H9 (cell line): ENCODE measurements around the gene TMEM253. TPM values are rescaled to one million over a fixed set of nuclear protein-coding genes. Genes with fewer than 3 reads are reported as not detected.

ENCODE experiments used
- DNase-seq: peaks from one replicate; pipeline ENCODE4 v3.0.0-alpha.2; 2017
- H2AFZ ChIP-seq: one replicate; pipeline ENCODE4 v1.6.1; 2013; ENCODE audit warnings: mild to moderate bottlenecking, low read length, control low read depth, moderate library complexity
- H2AK5ac ChIP-seq: 2 replicates; pipeline ENCODE4 v1.6.1; 2013; ENCODE audit warnings: low read length, control low read depth, mixed read lengths; ENCODE audit not compliant: insufficient read length
- H2BK120ac ChIP-seq: one replicate; pipeline ENCODE4 v1.6.1; 2013; ENCODE audit warnings: low read depth, mild to moderate bottlenecking, low read length, control low read depth, inconsistent platforms; ENCODE audit not compliant: poor library complexity, severe bottlenecking
- H2BK12ac ChIP-seq: 2 replicates; pipeline ENCODE4 v1.6.1; 2013; ENCODE audit warnings: low read length, control low read depth, mixed read lengths, low read depth; ENCODE audit not compliant: insufficient read length
- H2BK15ac ChIP-seq: 2 replicates; pipeline ENCODE4 v1.6.1; 2013; ENCODE audit warnings: low read depth, low read length, control low read depth
- H2BK20ac ChIP-seq: one replicate; pipeline ENCODE4 v1.6.1; 2013; ENCODE audit warnings: low read depth, mild to moderate bottlenecking, low read length, control low read depth, inconsistent platforms; ENCODE audit not compliant: poor library complexity, severe bottlenecking
- H2BK5ac ChIP-seq: 2 replicates; pipeline ENCODE4 v1.6.1; 2013; ENCODE audit warnings: low read length, control low read depth, mixed read lengths; ENCODE audit not compliant: insufficient read length
- H3K14ac ChIP-seq: 2 replicates; pipeline ENCODE4 v1.6.1; 2013; ENCODE audit warnings: low read length, control low read depth; ENCODE audit not compliant: insufficient read depth
- H3K18ac ChIP-seq: 2 replicates; pipeline ENCODE4 v1.6.1; 2013; ENCODE audit warnings: low read depth, mild to moderate bottlenecking, mixed read lengths, low read length, control low read depth; ENCODE audit not compliant: insufficient read length
- H3K23ac ChIP-seq: 2 replicates; pipeline ENCODE4 v1.6.1; 2013; ENCODE audit warnings: low read length, control low read depth, mixed read lengths, low read depth; ENCODE audit not compliant: insufficient read length
- H3K23me2 ChIP-seq: 2 replicates; pipeline ENCODE4 v1.6.1; 2013; ENCODE audit warnings: low read depth, mild to moderate bottlenecking, mixed read lengths, low read length, control low read depth; ENCODE audit not compliant: insufficient read length, poor library complexity, severe bottlenecking
- H3K27ac ChIP-seq: 2 replicates; pipeline ENCODE4 v1.5.1; 2013; ENCODE audit warnings: low read length, control low read depth, mixed read lengths, low read depth; ENCODE audit not compliant: insufficient read length
- H3K27me3 ChIP-seq: 2 replicates; pipeline ENCODE4 v1.6.1; 2013; ENCODE audit warnings: low read length, control low read depth, inconsistent platforms; ENCODE audit not compliant: insufficient read depth
- H3K4ac ChIP-seq: 2 replicates; pipeline ENCODE4 v1.6.1; 2013; ENCODE audit warnings: low read depth, mild to moderate bottlenecking, control low read depth, inconsistent platforms, low read length, moderate library complexity
- H3K4me1 ChIP-seq: 2 replicates; pipeline ENCODE4 v1.6.1; 2013; ENCODE audit warnings: low read length, control low read depth, inconsistent platforms; ENCODE audit not compliant: insufficient read depth
- H3K4me2 ChIP-seq: 2 replicates; pipeline ENCODE4 v1.6.1; 2013; ENCODE audit warnings: low read length, control low read depth, mixed read lengths; ENCODE audit not compliant: insufficient read length, insufficient read depth
- H3K56ac ChIP-seq: 2 replicates; pipeline ENCODE4 v1.6.1; 2013; ENCODE audit warnings: low read depth, mild to moderate bottlenecking, mixed read lengths, low read length, control low read depth; ENCODE audit not compliant: insufficient read length
- H3K79me1 ChIP-seq: 2 replicates; pipeline ENCODE4 v1.6.1; 2013; ENCODE audit warnings: low read depth, mild to moderate bottlenecking, moderate library complexity, low read length, control low read depth, inconsistent platforms; ENCODE audit not compliant: insufficient read depth, poor library complexity, severe bottlenecking
- H3K79me2 ChIP-seq: 2 replicates; pipeline ENCODE4 v1.6.1; 2013; ENCODE audit warnings: low read length, control low read depth, inconsistent platforms; ENCODE audit not compliant: insufficient read depth
- H3K9ac ChIP-seq: 2 replicates; pipeline ENCODE4 v1.6.1; 2013; ENCODE audit warnings: low read length, control low read depth, mixed read lengths; ENCODE audit not compliant: insufficient read length; ENCODE audit errors: extremely low read depth
- H3K9me3 ChIP-seq: one replicate; pipeline ENCODE4 v1.6.1; 2013; ENCODE audit warnings: low read depth, low read length, inconsistent platforms; ENCODE audit not compliant: control insufficient read depth
- H3T11ph ChIP-seq: one replicate; pipeline ENCODE4 v1.6.1; 2013; ENCODE audit warnings: mild to moderate bottlenecking, low read length, control low read depth, inconsistent platforms
- H4K20me1 ChIP-seq: one replicate; pipeline ENCODE4 v1.6.1; 2013; ENCODE audit not compliant: control insufficient read depth, insufficient read length, insufficient read depth
- H4K5ac ChIP-seq: 2 replicates; pipeline ENCODE4 v1.6.1; 2013; ENCODE audit warnings: low read depth, mild to moderate bottlenecking, mixed read lengths, low read length, control low read depth; ENCODE audit not compliant: insufficient read length
- H4K8ac ChIP-seq: replicated peaks from 2 replicates; pipeline ENCODE4 v1.6.1; 2013; ENCODE audit warnings: low read length, control low read depth, mixed read lengths, low read depth; ENCODE audit not compliant: insufficient read length
- H4K91ac ChIP-seq: 2 replicates; pipeline ENCODE4 v1.6.1; 2013; ENCODE audit warnings: low read depth, mild to moderate bottlenecking, moderate library complexity, mixed read lengths, low read length, control low read depth; ENCODE audit not compliant: insufficient read length
- H3K27ac Mint-ChIP-seq, 3 experiments: 2 replicates in 2 of 3; 3 replicates in 1 of 3; pipeline ENCODE4 v1.8.0; 2020 to 2021; ENCODE audit warnings: mixed read lengths in 3 of 3, mild to moderate bottlenecking in 1 of 3, moderate library complexity in 1 of 3
- H3K27me3 Mint-ChIP-seq: 2 replicates; pipeline ENCODE4 v1.8.0; 2021; ENCODE audit warnings: low read depth, mild to moderate bottlenecking, moderate library complexity, mixed read lengths
- H3K36me3 Mint-ChIP-seq, 3 experiments: 2 replicates in 2 of 3; 3 replicates in 1 of 3; pipeline ENCODE4 v1.8.0; 2020 to 2021; ENCODE audit warnings: low read depth in 3 of 3, mixed read lengths in 3 of 3; ENCODE audit not compliant: insufficient read depth in 1 of 3
- H3K4me1 Mint-ChIP-seq, 2 experiments: 2 replicates each; pipeline ENCODE4 v1.8.0; 2020; ENCODE audit warnings: mixed read lengths in 2 of 2
- H3K4me3 Mint-ChIP-seq, 2 experiments: 2 replicates in 1 of 2; 3 replicates in 1 of 2; pipeline ENCODE4 v1.8.0; 2020 to 2021; ENCODE audit warnings: mild to moderate bottlenecking in 2 of 2, mixed read lengths in 2 of 2, moderate library complexity in 1 of 2
- H3K9me3 Mint-ChIP-seq, 2 experiments: 2 replicates in 1 of 2; 3 replicates in 1 of 2; pipeline ENCODE4 v1.8.0; 2020; ENCODE audit warnings: mild to moderate bottlenecking in 2 of 2, mixed read lengths in 2 of 2, moderate library complexity in 1 of 2
- CTCF ChIP-seq: fragments of 200-600 bp; sonication (generic); conservative IDR thresholded peaks from 3 replicates; pipeline ENCODE4 v1.8.0; 2021; ENCODE audit warnings: antibody characterized with exemption, mild to moderate bottlenecking
- WGBS: extraction: QIAGEN DNeasy Blood & Tissue Kit; methylation state at CpG from one replicate; pipeline ENCODE4 v1.1.7; 2013; ENCODE audit warnings: missing lambda C conversion rate, low lambda C conversion rate, mixed read lengths; ENCODE audit not compliant: insufficient read length; ENCODE audit errors: extremely low coverage; 5-methylcytosine and 5-hydroxymethylcytosine counted together
- total RNA-seq: library from RNA; stranded (reverse); gene quantifications from 2 replicates; pipeline ENCODE4 v1.2.1, GENCODE V29; 2021

Gene TMEM253
- total RNA-seq, 1 experiment from 2014 or later, result 2.2 TPM

GRCh38 chr14:21084396-21084795 is 16.5 kb upstream of the TMEM253 start:
- Histone ChIP-seq H3K27ac (no peak overlapping the region), H3K14ac (no peak overlapping the region), H3K23me2 (no peaks in the 10 kb centered on the region), H3K79me1 (no peaks in the 10 kb centered on the region), H2AFZ (no peak overlapping the region), H2BK12ac (no peak overlapping the region), H3K23ac (no peak overlapping the region), H4K8ac (no peak overlapping the region), H3K56ac (no peak overlapping the region), H2BK5ac (no peak overlapping the region), H3K18ac (no peak overlapping the region), H2AK5ac (no peak overlapping the region), H3K27me3 (no peaks in the 10 kb centered on the region), H3K4ac (no peak overlapping the region), H4K91ac (no peak overlapping the region), H2BK15ac (no peak overlapping the region), H4K20me1 (no peaks in the 10 kb centered on the region), H3K9ac (no peak overlapping the region), H2BK120ac (no peak overlapping the region), H3T11ph (no peak overlapping the region), H4K5ac (no peak overlapping the region), H2BK20ac (no peak overlapping the region), H3K4me2 (no peak overlapping the region), H3K79me2 (no peaks in the 10 kb centered on the region), H3K9me3 (no peaks in the 10 kb centered on the region), H3K4me1 (no peaks in the 10 kb centered on the region; the same call in 1 of the 2 replicates)
- H3K4me1 Mint-ChIP-seq, result peaks cover 14% of the 10 kb centered on the region in 2 experiments
- no peak for TF ChIP-seq CTCF
- no peaks in the 10 kb centered on the region; a peak in 1 of 5 replicates for H3K9me3 Mint-ChIP-seq
- no peak overlapping the region; a peak in 1 of 5 replicates for H3K4me3 Mint-ChIP-seq
- H3K36me3 Mint-ChIP-seq, result peaks cover 59 to 94% (median 82%) of the 10 kb centered on the region in 3 experiments
- no peak for DNase-seq
- no peak overlapping the region for H3K27ac Mint-ChIP-seq
- no CpG with 5 or more reads among the region's 2 CpGs for WGBS
- peaks cover 2% of the 10 kb centered on the region; the same call in 1 of the 2 replicates for H3K27me3 Mint-ChIP-seq
